ENCODE data around the gene ADAMTS15. TPM values are rescaled to one million over a fixed set of nuclear protein-coding genes. Genes with fewer than 3 reads are reported as not detected.

ADAMTS15 gene
- total RNA-seq, 1 donor from 2014 or later: 22.0 TPM

DNA sequence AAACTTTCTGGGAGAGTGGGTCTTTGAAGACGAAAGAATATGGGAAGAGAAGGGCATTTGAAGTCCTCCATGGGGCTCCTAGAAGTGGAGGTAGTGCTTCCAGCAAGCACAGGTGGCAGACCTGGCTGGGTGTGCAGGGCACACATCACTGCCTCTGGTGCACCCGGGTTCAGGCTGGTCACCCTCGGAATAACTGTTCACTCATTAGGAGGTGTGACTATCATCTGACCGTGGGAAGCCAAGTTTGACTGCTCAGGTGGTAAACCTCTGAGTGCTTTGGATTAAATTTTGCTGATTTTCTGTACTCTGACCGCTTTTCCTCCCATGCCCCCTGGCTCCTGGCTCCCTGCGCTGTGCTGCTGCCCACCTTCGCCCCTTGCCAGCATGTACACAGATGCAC is 11.1 kb downstream of the ADAMTS15 start:
- Mint-ChIP-seq H3K27ac (no peak overlapping the region), H3K4me1 (ENCODE audit: unreplicated experiment) (peaks cover 20% of the 10 kb centered on the region), H3K4me3 (no peak overlapping the region), H3K27me3 (peaks cover 3% of the 10 kb centered on the region), H3K9me3 (no peaks in the 10 kb centered on the region), H3K36me3 (no peaks in the 10 kb centered on the region)
- DNase-seq (ENCODE audit: extremely low spot score, unreplicated experiment): no peak
- TF ChIP-seq, protein P1, sequence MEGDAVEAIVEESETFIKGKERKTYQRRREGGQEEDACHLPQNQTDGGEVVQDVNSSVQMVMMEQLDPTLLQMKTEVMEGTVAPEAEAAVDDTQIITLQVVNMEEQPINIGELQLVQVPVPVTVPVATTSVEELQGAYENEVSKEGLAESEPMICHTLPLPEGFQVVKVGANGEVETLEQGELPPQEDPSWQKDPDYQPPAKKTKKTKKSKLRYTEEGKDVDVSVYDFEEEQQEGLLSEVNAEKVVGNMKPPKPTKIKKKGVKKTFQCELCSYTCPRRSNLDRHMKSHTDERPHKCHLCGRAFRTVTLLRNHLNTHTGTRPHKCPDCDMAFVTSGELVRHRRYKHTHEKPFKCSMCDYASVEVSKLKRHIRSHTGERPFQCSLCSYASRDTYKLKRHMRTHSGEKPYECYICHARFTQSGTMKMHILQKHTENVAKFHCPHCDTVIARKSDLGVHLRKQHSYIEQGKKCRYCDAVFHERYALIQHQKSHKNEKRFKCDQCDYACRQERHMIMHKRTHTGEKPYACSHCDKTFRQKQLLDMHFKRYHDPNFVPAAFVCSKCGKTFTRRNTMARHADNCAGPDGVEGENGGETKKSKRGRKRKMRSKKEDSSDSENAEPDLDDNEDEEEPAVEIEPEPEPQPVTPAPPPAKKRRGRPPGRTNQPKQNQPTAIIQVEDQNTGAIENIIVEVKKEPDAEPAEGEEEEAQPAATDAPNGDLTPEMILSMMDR (conservative IDR thresholded peaks at IDR 0.05): no peak

DNA sequence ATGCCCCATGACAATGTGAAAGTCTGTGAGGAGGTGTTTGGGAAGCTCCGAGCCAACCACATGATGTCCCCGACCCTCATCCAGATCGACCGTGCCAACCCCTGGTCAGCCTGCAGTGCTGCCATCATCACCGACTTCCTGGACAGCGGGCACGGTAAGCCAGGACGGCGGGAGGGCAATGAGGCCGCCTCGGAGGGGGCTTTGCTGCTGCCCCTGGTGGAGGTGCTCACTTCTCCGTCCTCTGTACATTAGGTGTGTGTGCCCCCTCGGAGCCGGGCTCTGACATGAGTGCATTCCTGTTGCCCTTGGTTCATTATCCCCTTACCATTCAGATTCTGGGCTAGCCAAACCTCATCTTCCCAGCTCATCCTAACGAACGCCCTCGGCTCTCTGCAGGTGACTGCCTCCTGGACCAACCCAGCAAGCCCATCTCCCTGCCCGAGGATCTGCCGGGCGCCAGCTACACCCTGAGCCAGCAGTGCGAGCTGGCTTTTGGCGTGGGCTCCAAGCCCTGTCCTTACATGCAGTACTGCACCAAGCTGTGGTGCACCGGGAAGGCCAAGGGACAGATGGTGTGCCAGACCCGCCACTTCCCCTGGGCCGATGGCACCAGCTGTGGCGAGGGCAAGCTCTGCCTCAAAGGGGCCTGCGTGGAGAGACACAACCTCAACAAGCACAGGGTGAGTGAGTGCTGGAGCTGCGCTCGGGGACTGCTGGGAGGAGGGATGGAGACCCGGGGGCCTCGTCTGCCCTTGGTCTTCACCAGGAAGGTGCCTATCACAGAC is 13.8 kb downstream of the ADAMTS15 start:
- no peak overlapping the region for H3K27ac Mint-ChIP-seq
- H3K4me3 Mint-ChIP-seq: no peak overlapping the region
- H3K27me3 Mint-ChIP-seq: peaks cover 3% of the 10 kb centered on the region
- TF ChIP-seq, protein P1 (conservative IDR thresholded peaks at IDR 0.05): no peak
- H3K36me3 Mint-ChIP-seq: no peaks in the 10 kb centered on the region
- H3K9me3 Mint-ChIP-seq: no peaks in the 10 kb centered on the region
- no peak for DNase-seq (ENCODE audit: extremely low spot score, unreplicated experiment)
- H3K4me1 Mint-ChIP-seq (ENCODE audit: unreplicated experiment): no peaks in the 10 kb centered on the region

GRCh38 chr11:130462931-130463330 is 14.5 kb downstream of the ADAMTS15 start:
- H3K27ac Mint-ChIP-seq: no peak overlapping the region
- no peak overlapping the region for H3K4me3 Mint-ChIP-seq
- DNase-seq (ENCODE audit: extremely low spot score, unreplicated experiment): no peak
- TF ChIP-seq, protein P1 (conservative IDR thresholded peaks at IDR 0.05): no peak
- peaks cover 2% of the 10 kb centered on the region for H3K36me3 Mint-ChIP-seq
- peaks cover 3% of the 10 kb centered on the region for H3K27me3 Mint-ChIP-seq
- no peaks in the 10 kb centered on the region for H3K4me1 Mint-ChIP-seq (ENCODE audit: unreplicated experiment)
- no peaks in the 10 kb centered on the region for H3K9me3 Mint-ChIP-seq

GRCh38 chr11:130464291-130464812 is 15.9 kb downstream of the ADAMTS15 start:
- no peak for DNase-seq (ENCODE audit: extremely low spot score, unreplicated experiment)
- peaks cover 3% of the 10 kb centered on the region for H3K27me3 Mint-ChIP-seq
- no peaks in the 10 kb centered on the region for H3K4me1 Mint-ChIP-seq (ENCODE audit: unreplicated experiment)
- TF ChIP-seq, protein P1 (conservative IDR thresholded peaks at IDR 0.05): no peak
- H3K4me3 Mint-ChIP-seq: no peak overlapping the region
- H3K36me3 Mint-ChIP-seq: peaks cover 3% of the 10 kb centered on the region
- H3K27ac Mint-ChIP-seq: no peak overlapping the region
- H3K9me3 Mint-ChIP-seq: no peaks in the 10 kb centered on the region

DNA sequence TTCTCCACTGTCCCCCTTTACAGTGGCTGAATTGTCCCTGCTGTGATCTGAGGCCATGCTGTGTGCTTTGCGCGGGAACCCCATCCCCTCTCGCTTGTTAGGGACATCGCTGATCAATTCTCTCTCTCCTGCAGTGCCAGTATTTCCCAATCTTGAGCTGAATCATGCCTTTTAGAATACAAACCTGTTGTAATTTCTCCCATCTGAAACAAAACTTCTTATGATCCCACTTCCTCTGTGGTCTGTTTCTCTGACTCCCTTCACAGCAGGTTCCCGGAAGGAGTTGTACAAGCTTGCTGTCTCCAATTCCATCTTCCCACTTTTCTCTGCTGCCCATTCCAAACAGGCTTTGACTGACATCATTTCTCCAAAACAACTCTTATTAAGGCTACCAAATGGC is 16.8 kb downstream of the ADAMTS15 start:
- Mint-ChIP-seq H3K4me3 (no peak overlapping the region), H3K9me3 (no peaks in the 10 kb centered on the region), H3K27ac (no peak overlapping the region), H3K36me3 (peaks cover 3% of the 10 kb centered on the region), H3K27me3 (peaks cover 2% of the 10 kb centered on the region), H3K4me1 (ENCODE audit: unreplicated experiment) (no peaks in the 10 kb centered on the region)
- TF ChIP-seq, protein P1 (conservative IDR thresholded peaks at IDR 0.05): no peak
- no peak for DNase-seq (ENCODE audit: extremely low spot score, unreplicated experiment)

All from type B pancreatic cell (in vitro differentiated cells).